Measurements from ENCODE around the gene BCL7C. TPM values are rescaled to one million over a fixed set of nuclear protein-coding genes. Genes with fewer than 3 reads are reported as not detected.

Gene BCL7C
- polyA plus RNA-seq, 2 of the 4 experiments (the other 2 are of a cell fraction): 10.8 to 12.9 TPM

GRCh38 chr16:30902029-30902972, 8.4 kb upstream of the BCL7C start:
- peak; percentile 77 to 82 for DNase-seq (ENCODE audit: low read depth in 1 of 2, low spot score in 1 of 2)
- peak; percentile 88 to 96 for ATAC-seq

DNA sequence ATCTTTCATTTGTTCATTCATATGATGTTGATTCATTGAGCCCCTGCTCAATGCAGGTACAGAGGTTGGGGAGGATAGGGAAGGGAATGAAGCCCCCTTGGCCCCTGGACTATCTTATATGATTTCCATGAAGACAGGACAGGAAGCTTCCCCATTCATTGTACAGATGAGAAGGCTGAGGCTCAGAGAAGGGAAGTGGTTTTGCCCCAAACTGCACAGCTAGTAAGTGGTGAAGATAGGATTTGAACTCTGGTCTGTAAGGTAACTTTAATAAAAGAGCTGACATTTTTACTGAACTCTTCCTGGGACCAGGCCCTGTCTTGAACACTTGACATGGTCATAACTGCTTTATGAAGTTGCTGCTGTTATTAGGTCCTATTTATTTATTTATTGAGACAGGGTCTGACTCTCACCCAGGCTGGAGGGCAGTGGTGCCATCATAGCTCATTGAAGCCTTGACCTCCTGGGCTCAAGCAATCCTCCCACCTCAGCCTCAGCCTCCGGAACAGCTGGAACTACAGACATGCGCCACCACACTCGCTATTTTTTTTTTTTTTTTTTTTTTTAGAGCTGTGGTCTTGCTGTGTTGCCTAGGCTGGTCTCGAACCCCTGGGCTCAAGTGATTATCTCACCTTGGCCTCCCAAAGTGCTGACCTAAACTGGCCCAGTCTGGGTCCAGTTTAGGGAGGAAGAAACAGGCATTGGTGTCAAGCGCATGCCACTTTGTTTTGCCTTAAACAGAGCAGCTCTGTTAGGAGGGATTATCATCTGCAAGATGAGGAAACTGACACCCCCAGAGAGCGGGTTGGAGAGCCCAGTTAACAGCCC, 7.5 kb upstream of the BCL7C start:
- CTCF ChIA-PET: interaction anchor here (0.7 to 4.1 kb wide), 31 partner anchors 8 to 174 kb away, joined by 3 to 46 read pairs (median 7); partner anchors contain the start of gene BCL7C
- Histone ChIP-seq H3K4me1 (peaks cover 7% of the 10 kb centered on the region; the same call in 2 of the 3 replicates), H3K27ac (peak overlapping the region; percentile 89 to 95), H3K4me2 (peak overlapping the region; percentile 85), H3K9me3 (no peaks in the 10 kb centered on the region), H3K4me3 (peak overlapping the region; percentile 49)
- POLR2A ChIA-PET: interaction anchor here (0.9 to 2.1 kb wide), 4 partner anchors 25 to 216 kb away, joined by 4 to 18 read pairs (median 8); partner anchors contain the start of gene KAT8
- 48% methylated on average over 6 of the region's 6 CpGs for WGBS (ENCODE audit: missing lambda C conversion rate)
- no peak for ATAC-seq
- no peak for FAIRE-seq
- TF ChIP-seq GATA3 (IDR thresholded peaks at IDR 0.05; ENCODE audit: borderline replicate concordance): 0 out of 2 replicates have a peak, but pooled peaks have one; percentile 4
- TF ChIP-seq MAFK (IDR thresholded peaks at IDR 0.05; ENCODE audit: partially characterized antibody): no peak
- no peak for TF ChIP-seq SMC3 (IDR thresholded peaks at IDR 0.05)
- DNase-seq (ENCODE audit: low read depth in 1 of 2, low spot score in 1 of 2): peak in 1 of 2 experiments; percentile 42

More at GRCh38 chr16:30902029-30902972, 8.4 kb upstream of the BCL7C start:
- Histone ChIP-seq H3K4me2 (peak overlapping the region; percentile 85), H3K9me3 (no peaks in the 10 kb centered on the region), H3K4me3 (peak overlapping the region; percentile 49), H3K4me1 (0 out of 3 replicates have a peak, but pooled peaks cover 1% of the 10 kb centered on the region), H3K27ac (peak overlapping the region; percentile 89 to 95)
- FAIRE-seq: no peak
- WGBS (ENCODE audit: missing lambda C conversion rate): 25% methylated on average over 52 of the region's 99 CpGs
- ChIA-PET POLR2A (interaction anchor here (0.6 to 2.1 kb wide), 10 partner anchors 9 to 215 kb away, joined by 3 to 18 read pairs (median 4); partner anchors contain the start of genes BCL7C, FBXL19 and KAT8), CTCF (interaction anchor here (0.7 to 4.1 kb wide), 34 partner anchors 8 to 175 kb away, joined by 3 to 46 read pairs (median 6); partner anchors contain the start of gene BCL7C)
- TF ChIP-seq SMC3 (IDR thresholded peaks at IDR 0.05) (peak; percentile 53), JUN (IDR thresholded peaks at IDR 0.05) (peak; percentile 37 to 82; a peak in 2 of 5 replicates), CBX2 (IDR thresholded peaks at IDR 0.05; ENCODE audit: borderline replicate concordance, low read depth) (no peak), PHF8 (IDR thresholded peaks at IDR 0.05; ENCODE audit: borderline replicate concordance, low read depth) (peak; percentile 50; the same call in 1 of the 2 replicates), CTCF (IDR thresholded peaks at IDR 0.05) (peak; percentile 79), MYC (IDR thresholded peaks at IDR 0.05; ENCODE audit: borderline replicate concordance, low read length) (0 out of 2 replicates have a peak, but pooled peaks have one; percentile 25), POLR2A (IDR thresholded peaks at IDR 0.05; ENCODE audit: low read length) (peak; percentile 59; the same call in 1 of the 2 replicates), EP300 (IDR thresholded peaks at IDR 0.05) (no peak)

GRCh38 chr16:30900588-30900987, 6.7 kb upstream of the BCL7C start:
- ChIA-PET POLR2A (interaction anchor here (2.1 kb wide), 1 partner anchor 56 kb away, joined by 9 read pairs; no protein-coding TSS in a partner anchor), CTCF (interaction anchor here (0.9 to 4.1 kb wide), 12 partner anchors 10 to 95 kb away, joined by 3 to 46 read pairs (median 11); no protein-coding TSS in a partner anchor)
- TF ChIP-seq MAX (IDR thresholded peaks at IDR 0.05): no peak
- TF ChIP-seq EHMT2 (IDR thresholded peaks at IDR 0.05; ENCODE audit: low read depth): no peak
- TF ChIP-seq HDAC2 (IDR thresholded peaks at IDR 0.05): no peak
- TF ChIP-seq BHLHE40 (IDR thresholded peaks at IDR 0.05; ENCODE audit: low read depth, low read length): no peak
- H3K9me3 ChIP-seq: no peaks in the 10 kb centered on the region
- H3K4me2 ChIP-seq: no peak overlapping the region
- H3K27ac ChIP-seq: no peak overlapping the region; a peak in 1 of 6 replicates
- DNase-seq (ENCODE audit: low read depth in 1 of 2, low spot score in 1 of 2) (no peak), FAIRE-seq (no peak), ATAC-seq (no peak)
- no peak overlapping the region for H3K4me3 ChIP-seq
- WGBS (ENCODE audit: missing lambda C conversion rate): 89% methylated on average over 5 of the region's 5 CpGs
- H3K4me1 ChIP-seq: peaks cover 16% of the 10 kb centered on the region; the same call in 2 of the 3 replicates

Measured in A549 (cell line).